CD4-positive, alpha-beta T cell (primary cell): Measurements from ENCODE around the gene ITGA7. TPM values are rescaled to one million over a fixed set of nuclear protein-coding genes. Genes with fewer than 3 reads are reported as not detected.
"Not testable (repeated sequence)": the region's sequence is repeated elsewhere in the genome, so short reads cannot be mapped to it uniquely, and the experiment has no call there.

Experiments
- ATAC-seq: fragments of 200-7000 bp; cut with Tn5 transposase; one replicate; pipeline ENCODE4 v1.10.0; 2022; ENCODE audit warnings: mild to moderate bottlenecking; ENCODE audit not compliant: poor library complexity
- CTCF ChIA-PET: fragments of 350-600 bp; sonication (Branson Sonifier 250); formaldehyde crosslinking; loops from one replicate; lab custom pipeline; 2021; ENCODE audit warnings: antibody characterized with exemption, inconsistent platforms; lab: Charles Lee
- POLR2A ChIA-PET: fragments of 350-600 bp; sonication (Branson Sonifier 250); formaldehyde crosslinking; loops from one replicate; lab custom pipeline; 2021; ENCODE audit warnings: antibody characterized with exemption, inconsistent platforms; lab: Charles Lee
- DNase-seq, 14 experiments: peaks; one replicate each; pipeline ENCODE4 v3.0.0-alpha.2; 2013 to 2020; ENCODE audit warnings: mixed read lengths in 2 of 14
- H3K27ac ChIP-seq, 2 donors: one replicate each; pipeline versions ENCODE4 v1.5.1 to v1.7.0; 2013; ENCODE audit warnings: low read length in 2 of 2, low read depth in 1 of 2, mild to moderate bottlenecking in 1 of 2
- H3K27me3 ChIP-seq, 2 experiments: 1 replicate in 1 of 2; 2 replicates in 1 of 2; pipeline versions ENCODE4 v1.6.1 to v1.7.0; 2013; ENCODE audit warnings: low read length in 2 of 2, control low read depth in 1 of 2, mild to moderate bottlenecking in 1 of 2, moderate library complexity in 1 of 2; ENCODE audit not compliant: insufficient read depth in 2 of 2, control insufficient read depth in 1 of 2
- H3K36me3 ChIP-seq: one replicate; pipeline ENCODE4 v1.6.1; 2013; ENCODE audit warnings: low read length, control low read depth; ENCODE audit not compliant: insufficient read depth
- H3K4me1 ChIP-seq: one replicate; pipeline ENCODE4 v1.6.1; 2013; ENCODE audit warnings: low read length, control low read depth; ENCODE audit not compliant: insufficient read depth
- H3K4me3 ChIP-seq: one replicate; pipeline ENCODE4 v1.5.1; 2013; ENCODE audit warnings: mild to moderate bottlenecking, low read length, moderate library complexity
- H3K9me3 ChIP-seq, 2 experiments: 1 replicate in 1 of 2; 2 replicates in 1 of 2; pipeline versions ENCODE4 v1.6.1 to v1.7.0; 2013; ENCODE audit warnings: low read length in 2 of 2, mild to moderate bottlenecking in 2 of 2, control low read depth in 1 of 2, moderate library complexity in 1 of 2; ENCODE audit not compliant: control insufficient read depth in 1 of 2, insufficient read depth in 1 of 2
- H3K27ac Mint-ChIP-seq: one replicate; pipeline ENCODE4 v1.8.0; 2020; ENCODE audit warnings: mixed read lengths
- H3K27me3 Mint-ChIP-seq: one replicate; pipeline ENCODE4 v1.8.0; 2021; ENCODE audit warnings: mixed read lengths
- H3K36me3 Mint-ChIP-seq: one replicate; pipeline ENCODE4 v1.8.0; 2021; ENCODE audit warnings: low read depth, mixed read lengths
- H3K4me1 Mint-ChIP-seq: one replicate; pipeline ENCODE4 v1.8.0; 2021; ENCODE audit warnings: low read depth, mixed read lengths
- H3K4me3 Mint-ChIP-seq: one replicate; pipeline ENCODE4 v1.8.0; 2020; ENCODE audit warnings: mild to moderate bottlenecking, mixed read lengths
- H3K9me3 Mint-ChIP-seq: one replicate; pipeline ENCODE4 v1.8.0; 2020; ENCODE audit warnings: mixed read lengths
- CTCF ChIP-seq: fragments of 200-600 bp; IDR thresholded peaks from one replicate; pipeline ENCODE4 v1.8.0; 2022; ENCODE audit warnings: antibody characterized with exemption, mild to moderate bottlenecking
- intact Hi-C, 2 experiments: fragments of 100-400 bp; cut with DNase I in 1 of 2; cut with micrococcal nuclease in 1 of 2; formaldehyde crosslinking; loops; one replicate each; pipeline versions ENCODE4 v1.15.1 to v1.9.0; 2023 to 2025; cut with DNase I, micrococcal nuclease
- total RNA-seq, 174 experiments: library from RNA in 2 of 174; stranded (reverse) in 2 of 174; gene quantifications; one replicate each; pipeline ENCODE4 v1.2.3 and lab custom pipeline; 2021 to 2026

Gene ITGA7
- total RNA-seq, 2 experiments from 2014 or later: 1.2 to 1.6 TPM

- Histone ChIP-seq H3K4me3 (no peak overlapping the region), H3K27me3 (peaks cover 0 to 2% of the 10 kb centered on the region in 2 experiments), H3K9me3 (no peaks in the 10 kb centered on the region), H3K36me3 (no peaks in the 10 kb centered on the region), H3K4me1 (peaks cover 4% of the 10 kb centered on the region), H3K27ac (no peak overlapping the region)
- DNase-seq (peak in 1 of 14 experiments; percentile 43), ATAC-seq (no peak)
- Mint-ChIP-seq H3K9me3 (no peaks in the 10 kb centered on the region), H3K4me1 (peaks cover 4% of the 10 kb centered on the region), H3K27me3 (peaks cover 5% of the 10 kb centered on the region), H3K4me3 (no peak overlapping the region), H3K27ac (no peak overlapping the region), H3K36me3 (no peaks in the 10 kb centered on the region)
- POLR2A ChIA-PET: no interaction called here
- no peak for TF ChIP-seq CTCF
- intact Hi-C loops: loop anchor here in 1 of 2 experiments (10.0 kb wide), 2 partner anchors 82 to 468 kb away; no protein-coding TSS in a partner anchor
- CTCF ChIA-PET: no interaction called here
Measured at GRCh38 chr12:55653031-55653430, 54.7 kb downstream of the ITGA7 start.

GRCh38 chr12:55652352-55652751 is 55.4 kb downstream of the ITGA7 start:
- H3K27me3 ChIP-seq: no peaks in the 10 kb centered on the region
- no peaks in the 10 kb centered on the region for H3K36me3 ChIP-seq
- no peak overlapping the region for H3K4me3 ChIP-seq
- POLR2A ChIA-PET: no interaction called here
- no peaks in the 10 kb centered on the region for H3K9me3 ChIP-seq
- peaks cover 4% of the 10 kb centered on the region for H3K4me1 ChIP-seq
- Mint-ChIP-seq H3K4me3 (no peak overlapping the region), H3K9me3 (no peaks in the 10 kb centered on the region), H3K27me3 (peaks cover 5% of the 10 kb centered on the region), H3K27ac (no peak overlapping the region), H3K36me3 (no peaks in the 10 kb centered on the region), H3K4me1 (peaks cover 4% of the 10 kb centered on the region)
- peak in 2 of 14 experiments; percentile 35 to 50 for DNase-seq
- intact Hi-C loops: loop anchor here in 1 of 2 experiments (10.0 kb wide), 2 partner anchors 82 to 468 kb away; no protein-coding TSS in a partner anchor
- CTCF ChIA-PET: no interaction called here
- ATAC-seq: no peak
- TF ChIP-seq CTCF: no peak
- H3K27ac ChIP-seq: no peak overlapping the region

- H3K4me1 Mint-ChIP-seq: peaks cover 6% of the 10 kb centered on the region
- ATAC-seq: no peak
- H3K27me3 Mint-ChIP-seq: peaks cover under 1% of the 10 kb centered on the region
- H3K4me3 Mint-ChIP-seq: no peak overlapping the region
- Histone ChIP-seq H3K27ac (no peak overlapping the region), H3K36me3 (no peaks in the 10 kb centered on the region), H3K27me3 (no peaks in the 10 kb centered on the region), H3K9me3 (no peaks in the 10 kb centered on the region), H3K4me1 (peaks cover 10% of the 10 kb centered on the region), H3K4me3 (no peak overlapping the region)
- no peaks in the 10 kb centered on the region for H3K36me3 Mint-ChIP-seq
- ChIA-PET CTCF (no interaction called here), POLR2A (no interaction called here)
- no peaks in the 10 kb centered on the region for H3K9me3 Mint-ChIP-seq
- H3K27ac Mint-ChIP-seq: no peak overlapping the region
- intact Hi-C loops: loop anchor here in 1 of 2 experiments (10.0 kb wide), 2 partner anchors 84 to 466 kb away; no protein-coding TSS in a partner anchor
- DNase-seq: no peak
- TF ChIP-seq CTCF: no peak
Measured at GRCh38 chr12:55651299-55651683, 56.4 kb downstream of the ITGA7 start.

GRCh38 chr12:55650620-55651298 is 56.9 kb downstream of the ITGA7 start:
- ATAC-seq, H3K9me3 Mint-ChIP-seq, CTCF ChIA-PET, POLR2A ChIA-PET, H3K27ac Mint-ChIP-seq, H3K36me3 ChIP-seq, H3K27ac ChIP-seq, H3K4me3 Mint-ChIP-seq, H3K36me3 Mint-ChIP-seq, H3K27me3 ChIP-seq, H3K27me3 Mint-ChIP-seq, H3K4me3 ChIP-seq, H3K9me3 ChIP-seq: not testable (repeated sequence)
- peak in 2 of 14 experiments; percentile 35 to 61 for DNase-seq
- intact Hi-C loops: loop anchor here in 1 of 2 experiments (10.0 kb wide), 2 partner anchors 84 to 466 kb away; no protein-coding TSS in a partner anchor
- H3K4me1 Mint-ChIP-seq: peaks cover 11% of the 10 kb centered on the region
- H3K4me1 ChIP-seq: peaks cover 13% of the 10 kb centered on the region
